ENCODE results near the gene TXNL4B.

GRCh38 chr16:72124761-72125634 is 31.6 kb upstream of the TXNL4B start:
- no peak for TF ChIP-seq POLR2A (IDR thresholded peaks at IDR 0.05)
- TF ChIP-seq CTCF (IDR thresholded peaks at IDR 0.05 in 4 of 5, conservative IDR thresholded peaks at IDR 0.05 in 1 of 5): peak; percentile 46 to 69 (median 62)
